HL-60/S4 treated with retinoic acid at 250 ng/mL for 4 days and 3 days (cell line): ENCODE measurements around the gene CABLES1.
"Not testable (repeated sequence)": the region's sequence is repeated elsewhere in the genome, so short reads cannot be mapped to it uniquely, and the experiment has no call there.

Experiments
- in situ Hi-C: fragments of 300-500 bp; cut with MboI; formaldehyde crosslinking; loops from 2 replicates; pipeline ENCODE4 v1.7.0; 2022; ENCODE audit warnings: low sequenced_read_pairs

CABLES1 gene

GRCh38 chr18:23281626-23282436 lies 146.5 kb downstream of the CABLES1 start:
- in situ Hi-C loops = no loop called here

DNA sequence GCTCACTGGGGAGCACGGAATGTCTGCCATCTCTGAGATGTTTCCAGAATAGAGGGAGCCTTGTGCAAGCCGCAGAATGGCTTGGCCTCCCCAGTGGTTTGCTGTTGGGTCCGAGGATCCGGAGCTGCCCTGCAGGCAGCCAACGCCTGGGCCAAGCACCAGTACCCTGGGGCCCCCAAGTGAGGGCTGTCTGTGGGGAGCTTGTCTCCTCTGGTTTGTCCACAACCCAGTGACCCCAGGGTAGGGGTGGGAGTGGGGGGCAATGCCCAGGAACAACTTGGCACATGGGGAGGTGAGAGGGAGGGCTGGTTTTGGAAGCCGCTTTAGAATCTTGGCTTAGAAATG lies 147.1 kb downstream of the CABLES1 start:
- in situ Hi-C loops = no loop called here

GRCh38 chr18:23283916-23284430 lies 148.7 kb downstream of the CABLES1 start:
- in situ Hi-C loops = no loop called here

- in situ Hi-C loops = no loop called here
These were observed 149.3 kb downstream of the CABLES1 start for GRCh38 chr18:23284629-23285028.

DNA sequence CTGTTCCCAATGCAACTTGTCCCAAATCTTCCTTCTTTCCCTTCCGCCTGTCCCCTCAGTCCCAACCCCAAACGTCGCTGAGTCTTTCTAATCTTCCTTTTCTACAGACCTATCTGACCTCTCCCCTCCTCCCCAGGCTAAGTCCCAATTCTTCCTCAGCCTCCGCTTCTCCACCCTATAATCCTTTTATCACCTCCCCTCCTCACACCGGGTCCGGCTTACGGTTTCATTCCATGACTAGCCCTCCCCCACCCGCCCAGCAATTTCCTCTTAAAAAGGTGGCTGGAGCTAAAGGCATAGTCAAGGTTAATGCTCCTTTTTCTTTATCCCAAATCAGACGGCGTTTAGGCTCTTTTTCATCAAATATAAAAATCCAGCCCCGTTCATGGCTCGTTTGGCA lies 150.3 kb downstream of the CABLES1 start:
- in situ Hi-C loops = not testable (repeated sequence)

- in situ Hi-C loops = no loop called here
These were observed 156.3 kb downstream of the CABLES1 start for GRCh38 chr18:23291456-23292205.

GRCh38 chr18:23300231-23300805 lies 165.0 kb downstream of the CABLES1 start:
- in situ Hi-C loops = no loop called here

- in situ Hi-C loops = no loop called here
These were observed 166.7 kb downstream of the CABLES1 start for GRCh38 chr18:23301972-23302371.

- in situ Hi-C loops = no loop called here
These were observed 167.2 kb downstream of the CABLES1 start for GRCh38 chr18:23302511-23302850.

DNA sequence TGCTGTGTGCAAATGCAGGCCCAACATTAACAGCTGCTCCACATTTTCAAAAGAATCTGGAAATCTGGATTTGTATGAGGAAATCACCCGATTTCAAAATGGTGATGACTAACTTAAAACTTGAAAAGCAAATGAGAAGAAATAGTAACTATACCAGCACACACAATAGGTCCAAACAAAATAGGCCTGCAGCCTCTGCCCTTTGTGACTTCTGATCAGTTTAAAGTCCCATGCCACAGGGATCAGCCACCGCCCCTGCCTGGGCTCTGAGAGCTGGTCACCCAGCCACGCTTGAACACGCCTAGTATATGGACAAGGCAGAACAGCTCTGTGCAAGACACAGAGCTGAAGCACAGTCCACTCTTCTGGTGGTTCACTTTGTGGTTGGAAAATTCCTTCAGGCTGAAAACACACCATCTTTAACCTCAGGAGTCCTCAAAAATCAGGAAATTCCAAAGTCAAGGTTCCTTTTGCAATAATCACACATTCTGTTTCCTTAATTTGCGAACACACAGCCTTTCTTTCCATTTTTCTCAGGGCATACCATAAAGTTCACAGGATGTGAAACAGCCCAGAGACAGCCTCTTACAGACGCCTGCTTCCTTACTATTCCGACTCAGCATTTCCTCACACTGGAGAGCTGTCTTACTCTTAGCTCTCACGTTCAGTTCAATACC lies 167.7 kb downstream of the CABLES1 start:
- in situ Hi-C loops = no loop called here

GRCh38 chr18:23306822-23307221 lies 171.5 kb downstream of the CABLES1 start:
- in situ Hi-C loops = no loop called here

DNA sequence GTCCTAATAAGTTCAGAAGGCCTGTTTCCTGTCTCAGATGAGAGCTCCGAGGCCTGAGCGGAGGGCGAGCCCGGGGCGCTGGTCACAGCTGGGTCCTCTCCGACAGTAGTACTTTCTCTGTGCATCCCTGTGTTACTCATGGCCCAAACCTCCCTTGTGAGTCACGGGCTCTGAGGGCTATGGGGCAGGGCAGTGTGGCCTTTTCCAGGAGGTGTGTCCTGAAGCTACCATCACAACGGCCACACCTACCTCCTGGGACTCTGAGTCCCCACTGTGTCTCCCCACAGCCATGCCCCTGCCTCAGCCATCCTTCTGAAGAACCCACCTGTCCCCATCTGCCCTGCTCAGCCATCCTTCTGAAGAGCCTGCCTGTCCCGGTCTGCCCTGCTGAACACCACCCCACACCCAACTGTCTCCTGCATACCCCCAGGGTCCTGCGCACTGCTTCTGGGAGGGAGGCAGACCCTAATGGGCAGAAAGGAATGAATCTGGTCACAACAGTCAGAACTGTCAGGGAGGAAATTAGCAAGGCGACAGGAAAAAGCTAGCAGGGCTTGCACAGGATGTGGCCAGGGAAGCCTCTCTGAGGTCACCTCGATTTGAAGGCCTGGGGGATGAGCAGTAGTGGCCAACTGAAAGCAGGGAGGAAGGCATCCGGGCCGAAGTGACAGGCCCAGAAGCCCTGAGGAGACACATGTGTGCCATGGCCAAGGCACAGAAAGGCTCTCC lies 172.4 kb downstream of the CABLES1 start:
- in situ Hi-C loops = no loop called here
